Measurements from ENCODE around the gene TMEM31. TPM values are rescaled to one million over a fixed set of nuclear protein-coding genes. Genes with fewer than 3 reads are reported as not detected.

The TMEM31 gene
- total RNA-seq, 1 donor from 2014 or later: not detected

DNA sequence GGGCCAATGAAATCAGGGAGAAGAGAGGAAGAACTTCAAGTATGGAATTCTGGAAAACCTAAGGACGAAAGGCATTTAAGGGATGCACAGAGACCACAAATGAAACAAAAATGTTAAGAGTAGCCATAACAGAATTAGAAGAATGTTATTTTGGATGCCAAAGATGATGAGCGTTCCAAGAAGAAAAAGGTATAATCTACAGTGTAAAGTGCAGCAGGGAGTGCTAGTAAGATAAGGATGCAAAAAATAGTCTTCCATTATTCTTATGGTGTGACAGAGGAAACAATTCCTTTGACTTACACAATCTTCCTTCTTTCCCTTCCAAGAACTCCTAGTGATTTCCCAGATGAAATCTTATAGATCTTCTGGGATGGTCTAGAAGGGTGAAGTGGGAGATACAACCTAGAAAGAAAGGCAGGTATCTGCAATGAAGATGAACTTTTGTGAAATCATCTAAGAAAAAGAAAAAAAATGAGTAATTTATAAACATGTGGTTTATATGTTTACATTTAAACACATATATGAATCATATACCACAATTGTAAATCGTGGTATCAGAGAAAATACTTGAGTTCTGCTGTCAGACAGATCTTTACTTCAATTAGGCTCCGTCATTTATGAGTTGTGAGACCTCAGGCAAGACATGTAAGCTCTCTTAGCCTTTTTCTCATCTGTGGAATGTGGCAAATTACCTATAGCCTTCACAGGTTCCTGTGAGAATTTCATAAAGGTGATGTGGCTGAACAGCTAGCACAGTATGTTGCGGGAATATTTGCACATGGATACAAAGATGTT, 32.3 kb upstream of the TMEM31 start:
- DNase-seq (ENCODE audit: low read depth): no peak
- no peak overlapping the region for H3K4me3 ChIP-seq (ENCODE audit: low read depth, low read length)
- TF ChIP-seq, protein P1, sequence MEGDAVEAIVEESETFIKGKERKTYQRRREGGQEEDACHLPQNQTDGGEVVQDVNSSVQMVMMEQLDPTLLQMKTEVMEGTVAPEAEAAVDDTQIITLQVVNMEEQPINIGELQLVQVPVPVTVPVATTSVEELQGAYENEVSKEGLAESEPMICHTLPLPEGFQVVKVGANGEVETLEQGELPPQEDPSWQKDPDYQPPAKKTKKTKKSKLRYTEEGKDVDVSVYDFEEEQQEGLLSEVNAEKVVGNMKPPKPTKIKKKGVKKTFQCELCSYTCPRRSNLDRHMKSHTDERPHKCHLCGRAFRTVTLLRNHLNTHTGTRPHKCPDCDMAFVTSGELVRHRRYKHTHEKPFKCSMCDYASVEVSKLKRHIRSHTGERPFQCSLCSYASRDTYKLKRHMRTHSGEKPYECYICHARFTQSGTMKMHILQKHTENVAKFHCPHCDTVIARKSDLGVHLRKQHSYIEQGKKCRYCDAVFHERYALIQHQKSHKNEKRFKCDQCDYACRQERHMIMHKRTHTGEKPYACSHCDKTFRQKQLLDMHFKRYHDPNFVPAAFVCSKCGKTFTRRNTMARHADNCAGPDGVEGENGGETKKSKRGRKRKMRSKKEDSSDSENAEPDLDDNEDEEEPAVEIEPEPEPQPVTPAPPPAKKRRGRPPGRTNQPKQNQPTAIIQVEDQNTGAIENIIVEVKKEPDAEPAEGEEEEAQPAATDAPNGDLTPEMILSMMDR (conservative IDR thresholded peaks at IDR 0.05; ENCODE audit: low read depth, low read length): no peak

DNA sequence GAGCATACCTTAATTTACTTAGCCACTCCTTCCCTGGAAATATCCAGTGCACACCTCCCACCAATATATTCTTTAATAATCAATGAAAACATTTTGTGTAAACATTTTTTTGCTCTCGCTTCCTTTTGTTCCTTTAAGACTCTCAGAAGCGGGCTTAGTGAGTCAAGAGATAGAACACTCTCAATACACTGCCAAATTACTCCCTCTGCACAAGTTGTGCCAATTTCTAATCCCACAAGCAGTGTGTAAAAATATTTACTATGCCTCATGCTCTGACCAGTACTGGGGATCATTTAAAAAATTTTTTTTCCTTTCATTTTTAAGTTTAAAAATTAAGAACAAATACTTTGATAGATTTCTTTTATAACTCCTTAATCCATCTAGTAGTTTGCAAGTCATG, 29.3 kb upstream of the TMEM31 start:
- DNase-seq (ENCODE audit: low read depth): no peak
- TF ChIP-seq, protein P1 (conservative IDR thresholded peaks at IDR 0.05; ENCODE audit: low read depth, low read length): no peak
- no peak overlapping the region for H3K4me3 ChIP-seq (ENCODE audit: low read depth, low read length)

DNA sequence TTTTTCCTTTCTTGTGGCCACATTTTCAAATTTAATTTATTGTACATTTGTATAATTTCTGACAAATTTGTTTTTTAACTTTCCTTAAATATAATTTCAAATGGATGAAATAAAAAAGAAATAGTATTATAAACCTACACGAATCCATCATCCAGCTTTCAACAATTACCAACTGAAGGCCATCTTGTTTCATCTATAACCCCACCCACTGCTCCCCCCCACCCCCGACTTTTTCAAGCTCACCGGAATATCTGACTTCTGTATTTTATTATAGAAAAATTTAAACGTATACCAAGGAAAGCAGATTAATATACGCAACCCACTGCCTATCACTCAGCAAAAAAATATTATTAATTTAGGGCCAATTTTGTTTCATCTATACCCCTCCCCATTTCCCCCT, 25.3 kb upstream of the TMEM31 start:
- DNase-seq (ENCODE audit: low read depth): no peak
- peak overlapping the region; percentile 76 for H3K4me3 ChIP-seq (ENCODE audit: low read depth, low read length)
- TF ChIP-seq, protein P1 (conservative IDR thresholded peaks at IDR 0.05; ENCODE audit: low read depth, low read length): no peak

DNA sequence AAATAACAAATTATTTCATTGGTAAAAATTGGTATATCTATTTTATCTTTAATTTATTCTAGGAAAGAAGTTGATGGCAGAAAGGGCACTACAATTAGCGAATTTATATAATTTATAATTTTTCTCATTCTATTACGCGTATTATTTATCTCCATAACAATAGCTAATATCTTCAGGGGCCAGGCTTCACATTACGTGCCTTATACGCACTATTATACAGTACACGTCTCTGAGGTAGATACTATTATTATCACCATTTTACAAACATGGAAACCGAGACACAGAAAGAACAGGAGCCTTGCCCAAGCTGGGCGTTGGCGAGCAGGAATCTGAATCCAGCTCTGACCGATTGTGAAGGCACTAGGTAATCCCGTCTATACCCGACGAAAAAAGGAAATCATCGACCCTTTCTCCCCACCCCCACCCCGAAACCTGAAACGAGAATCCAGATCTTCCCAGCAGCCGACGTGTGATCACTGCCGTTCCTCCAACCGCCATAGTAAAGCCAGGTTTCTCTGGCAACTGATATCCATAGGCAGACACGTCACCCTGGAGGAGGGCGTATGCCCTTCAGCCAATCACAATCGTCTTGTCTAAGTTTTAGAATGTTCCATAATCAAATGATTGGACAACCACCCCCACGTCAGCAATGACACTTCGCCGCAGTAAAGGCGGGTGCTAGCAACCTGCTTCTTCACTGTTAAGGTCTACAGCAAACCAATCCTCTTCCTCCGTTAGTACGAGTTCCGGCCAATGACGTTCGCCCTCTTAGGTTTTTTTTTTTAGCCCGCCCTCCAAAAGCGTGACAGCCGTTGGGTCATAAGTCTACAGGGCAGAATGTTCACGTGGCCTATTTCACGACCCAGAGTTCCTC, 24.3 kb upstream of the TMEM31 start, which contains the start of gene MORF4L2:
Gene MORF4L2 (minus strand): TSS at position 501 of the 874 bp plus-strand sequence. CDS start 9,672 bp downstream, outside the sequence.
- peak; percentile 91 for DNase-seq (ENCODE audit: low read depth)
- TF ChIP-seq, protein P1 (conservative IDR thresholded peaks at IDR 0.05; ENCODE audit: low read depth, low read length): no peak

DNA sequence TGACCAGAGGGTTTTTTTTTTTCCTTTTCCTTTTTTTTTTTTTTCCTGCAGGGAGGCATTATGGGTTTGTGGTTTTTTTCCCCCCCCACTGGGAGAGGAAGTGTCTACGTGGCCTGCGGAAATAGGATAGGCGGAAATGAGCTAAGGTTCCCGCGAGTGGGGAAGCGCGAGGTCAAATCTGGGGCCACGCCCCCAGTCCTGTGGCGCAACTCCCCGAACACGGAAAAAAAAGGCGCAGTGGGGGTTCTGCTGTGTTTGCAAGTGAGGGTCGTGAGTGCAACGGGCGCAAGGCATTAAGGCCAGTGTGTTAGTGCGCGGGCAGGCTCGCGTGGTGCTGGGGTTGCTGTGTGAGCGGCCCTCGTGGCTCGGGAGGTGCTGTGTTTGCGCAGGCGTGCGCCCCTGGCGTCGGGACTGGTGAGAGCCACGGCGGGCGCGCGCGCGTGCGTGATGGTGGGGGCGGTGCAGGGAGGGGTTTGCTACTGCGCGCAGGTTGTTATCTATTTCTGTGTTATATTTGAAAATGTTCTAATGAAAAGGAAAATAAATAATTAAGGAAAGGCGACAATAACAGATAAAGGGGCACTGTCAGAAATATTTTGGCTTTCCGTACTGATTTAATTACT, 23.5 kb upstream of the TMEM31 start:
- no peak for DNase-seq (ENCODE audit: low read depth)
- TF ChIP-seq, protein P1 (conservative IDR thresholded peaks at IDR 0.05; ENCODE audit: low read depth, low read length): peak; percentile 34
- peak overlapping the region; percentile 63 for H3K4me3 ChIP-seq (ENCODE audit: low read depth, low read length)

More for the DNA sequence above, 24.3 kb upstream of the TMEM31 start, which contains the start of gene MORF4L2:
- H3K4me3 ChIP-seq (ENCODE audit: low read depth, low read length): peak within 1 kb of the TSS; percentile 76

DNA sequence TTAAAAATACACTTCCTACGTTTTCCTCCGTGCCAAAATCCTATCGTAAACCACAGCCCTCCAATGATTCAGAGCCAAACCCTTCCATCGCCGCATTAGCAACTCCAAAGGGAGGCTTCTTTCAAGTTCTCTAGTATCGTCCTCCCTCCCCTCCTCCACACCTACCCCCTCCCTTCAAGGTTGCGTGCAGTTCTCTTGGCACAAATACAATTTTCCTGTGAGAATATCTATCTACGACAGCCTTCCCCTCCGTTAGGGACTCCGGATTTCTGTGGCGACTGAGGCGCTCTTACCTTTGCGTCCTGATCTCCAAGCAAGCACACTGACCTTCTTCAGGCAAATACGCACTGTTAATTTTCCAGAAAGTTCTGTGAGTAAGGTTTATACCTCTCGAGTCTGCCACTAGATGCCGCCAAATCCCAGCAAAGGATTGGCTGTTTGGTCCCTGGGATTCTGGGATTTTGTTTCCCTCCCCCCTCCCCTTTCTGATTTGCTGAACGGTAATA, 23.0 kb upstream of the TMEM31 start:
- DNase-seq (ENCODE audit: low read depth): peak; percentile 32
- TF ChIP-seq, protein P1 (conservative IDR thresholded peaks at IDR 0.05; ENCODE audit: low read depth, low read length): peak; percentile 77
- peak overlapping the region; percentile 63 for H3K4me3 ChIP-seq (ENCODE audit: low read depth, low read length)

All from epithelial cell of proximal tubule (primary cell).